SW 1271 (cell line): ENCODE results near the gene CD207.
A peak's percentile ranks its signal among the peaks of the same experiment; 100 is the strongest.
"Not testable (repeated sequence)": the region's sequence is repeated elsewhere in the genome, so short reads cannot be mapped to it uniquely, and the experiment has no call there.

ENCODE experiments used
- DNase-seq, 2 experiments: peaks; one replicate each; lab custom pipeline; 2025; lab: John Stamatoyannopoulos, UW

CD207 gene

GRCh38 chr2:70835643-70836042, at the start of gene CD207:
Gene CD207, minus strand, starts transcription at chr2:70835816. Its CDS starts 40 bp downstream, at chr2:70835776.
- no peak for DNase-seq

- not testable (repeated sequence) for DNase-seq
Measured at GRCh38 chr2:70878543-70878942, 42.9 kb upstream of the CD207 start.

GRCh38 chr2:70876138-70876537, 40.5 kb upstream of the CD207 start:
- not testable (repeated sequence) for DNase-seq

GRCh38 chr2:70873541-70873940, 37.9 kb upstream of the CD207 start:
- DNase-seq: no peak

GRCh38 chr2:70871398-70872211, 36.0 kb upstream of the CD207 start:
- peak; percentile 32 to 76 for DNase-seq

- no peak for DNase-seq
Measured at GRCh38 chr2:70870790-70871189, 35.2 kb upstream of the CD207 start.

- no peak for DNase-seq
Measured at GRCh38 chr2:70868970-70869369, 33.4 kb upstream of the CD207 start.

- DNase-seq: peak; percentile 60 to 90
Measured at GRCh38 chr2:70861777-70862625, 26.4 kb upstream of the CD207 start.

GRCh38 chr2:70855667-70856066, 20.1 kb upstream of the CD207 start:
- DNase-seq: no peak

GRCh38 chr2:70854411-70854810, 18.8 kb upstream of the CD207 start:
- no peak for DNase-seq

GRCh38 chr2:70852824-70853223, 17.2 kb upstream of the CD207 start:
- no peak for DNase-seq

- no peak for DNase-seq
Measured at GRCh38 chr2:70851704-70852103, 16.1 kb upstream of the CD207 start.

GRCh38 chr2:70850925-70851324, 15.3 kb upstream of the CD207 start:
- DNase-seq: no peak

- DNase-seq: no peak
Measured at GRCh38 chr2:70842401-70842800, 6.8 kb upstream of the CD207 start.

GRCh38 chr2:70837980-70838925, 2.6 kb upstream of the CD207 start:
- no peak for DNase-seq

- DNase-seq: no peak
Measured at GRCh38 chr2:70834881-70835280, 735 bp downstream of the CD207 start.

- DNase-seq: no peak
Measured at GRCh38 chr2:70834106-70834505, 1.5 kb downstream of the CD207 start.

- no peak for DNase-seq
Measured at GRCh38 chr2:70833246-70833645, 2.4 kb downstream of the CD207 start.

- no peak for DNase-seq
Measured at GRCh38 chr2:70832386-70832785, 3.2 kb downstream of the CD207 start.

GRCh38 chr2:70831861-70832260, 3.8 kb downstream of the CD207 start:
- no peak for DNase-seq

- DNase-seq: no peak
Measured at GRCh38 chr2:70830366-70830765, 5.2 kb downstream of the CD207 start.

GRCh38 chr2:70829916-70830315, 5.7 kb downstream of the CD207 start:
- DNase-seq: no peak
